Esophagus squamous epithelium (tissue), 4 donors: ENCODE data around the gene RNF150.

ENCODE experiments used
- POLR2A ChIP-seq, 4 donors: fragments of 450-650 bp; IDR thresholded peaks; one replicate each; pipeline ENCODE4 v1.6.1; 2017; ENCODE audit warnings: antibody characterized with exemption in 4 of 4, mild to moderate bottlenecking in 4 of 4, moderate library complexity in 3 of 4
- TF ChIP-seq, protein P1 (sequence below), 6 experiments: fragments of 450-650 bp in 4 of 6; fragments of 200-600 bp in 2 of 6; sonication (generic) in 2 of 6; IDR thresholded peaks; one replicate each; pipeline ENCODE4 v1.5.1; 2016 to 2019; ENCODE audit warnings: antibody characterized with exemption in 6 of 6, mild to moderate bottlenecking in 4 of 6, moderate library complexity in 4 of 6

DNA sequence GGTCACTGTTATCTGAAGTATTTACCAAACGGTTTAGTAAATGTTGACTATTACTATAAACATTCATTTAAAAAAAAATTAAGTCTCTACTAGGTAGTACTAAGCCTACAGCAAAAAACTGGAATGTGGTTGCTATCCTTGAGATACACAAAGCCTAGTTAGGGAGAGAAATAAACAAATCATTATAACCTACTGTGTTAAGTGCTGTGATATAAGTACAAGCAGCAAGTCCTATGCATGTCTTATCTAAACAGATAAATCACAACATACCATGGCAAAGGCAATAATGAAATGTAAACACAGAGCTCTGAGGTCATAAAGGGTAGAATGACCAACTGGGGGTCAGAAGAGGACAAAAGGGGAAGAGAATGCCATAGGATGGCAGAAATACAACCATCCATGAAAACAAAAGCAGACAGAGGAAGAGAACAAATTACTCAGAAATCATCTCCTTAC, 92.2 kb downstream of the RNF150 start:
- TF ChIP-seq, protein P1, sequence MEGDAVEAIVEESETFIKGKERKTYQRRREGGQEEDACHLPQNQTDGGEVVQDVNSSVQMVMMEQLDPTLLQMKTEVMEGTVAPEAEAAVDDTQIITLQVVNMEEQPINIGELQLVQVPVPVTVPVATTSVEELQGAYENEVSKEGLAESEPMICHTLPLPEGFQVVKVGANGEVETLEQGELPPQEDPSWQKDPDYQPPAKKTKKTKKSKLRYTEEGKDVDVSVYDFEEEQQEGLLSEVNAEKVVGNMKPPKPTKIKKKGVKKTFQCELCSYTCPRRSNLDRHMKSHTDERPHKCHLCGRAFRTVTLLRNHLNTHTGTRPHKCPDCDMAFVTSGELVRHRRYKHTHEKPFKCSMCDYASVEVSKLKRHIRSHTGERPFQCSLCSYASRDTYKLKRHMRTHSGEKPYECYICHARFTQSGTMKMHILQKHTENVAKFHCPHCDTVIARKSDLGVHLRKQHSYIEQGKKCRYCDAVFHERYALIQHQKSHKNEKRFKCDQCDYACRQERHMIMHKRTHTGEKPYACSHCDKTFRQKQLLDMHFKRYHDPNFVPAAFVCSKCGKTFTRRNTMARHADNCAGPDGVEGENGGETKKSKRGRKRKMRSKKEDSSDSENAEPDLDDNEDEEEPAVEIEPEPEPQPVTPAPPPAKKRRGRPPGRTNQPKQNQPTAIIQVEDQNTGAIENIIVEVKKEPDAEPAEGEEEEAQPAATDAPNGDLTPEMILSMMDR (IDR thresholded peaks at IDR 0.05): no peak
- no peak for TF ChIP-seq POLR2A (IDR thresholded peaks at IDR 0.05)
